GM18499 (cell line): ENCODE measurements around the gene SMIM14.
"Not testable (repeated sequence)": the region's sequence is repeated elsewhere in the genome, so short reads cannot be mapped to it uniquely, and the experiment has no call there.

Experiments
- ATAC-seq: cut with Tn5 transposase; IDR thresholded peaks from one replicate; pipeline ENCODE4 v1.9.1; 2021; ENCODE audit warnings: moderate number of reproducible peaks; ENCODE audit not compliant: insufficient read depth, unreplicated experiment

The SMIM14 gene

DNA sequence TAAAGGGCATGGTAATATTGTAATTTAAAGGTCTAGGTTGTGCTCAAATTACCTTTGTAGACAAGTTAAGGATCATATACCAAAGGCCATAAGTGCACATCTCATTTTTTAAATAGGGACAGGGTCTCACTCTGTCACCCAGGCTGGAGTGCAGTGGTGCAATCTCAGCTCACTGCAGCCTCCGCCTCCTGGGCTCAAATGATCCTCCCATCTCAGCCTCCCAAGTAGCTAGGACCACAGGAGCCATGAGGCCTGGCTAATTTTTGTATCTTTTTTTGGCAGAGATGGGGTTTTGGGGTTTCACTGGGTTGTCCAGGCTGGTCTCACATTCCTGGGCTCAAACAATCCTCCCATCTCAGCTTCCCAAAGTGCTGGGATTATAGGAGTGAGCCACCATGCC, 124.4 kb downstream of the SMIM14 start:
- ATAC-seq = not testable (repeated sequence)

GRCh38 chr4:39510348-39510929, 128.2 kb downstream of the SMIM14 start:
- ATAC-seq = no peak

GRCh38 chr4:39505581-39505980, 133.1 kb downstream of the SMIM14 start:
- no peak for ATAC-seq

DNA sequence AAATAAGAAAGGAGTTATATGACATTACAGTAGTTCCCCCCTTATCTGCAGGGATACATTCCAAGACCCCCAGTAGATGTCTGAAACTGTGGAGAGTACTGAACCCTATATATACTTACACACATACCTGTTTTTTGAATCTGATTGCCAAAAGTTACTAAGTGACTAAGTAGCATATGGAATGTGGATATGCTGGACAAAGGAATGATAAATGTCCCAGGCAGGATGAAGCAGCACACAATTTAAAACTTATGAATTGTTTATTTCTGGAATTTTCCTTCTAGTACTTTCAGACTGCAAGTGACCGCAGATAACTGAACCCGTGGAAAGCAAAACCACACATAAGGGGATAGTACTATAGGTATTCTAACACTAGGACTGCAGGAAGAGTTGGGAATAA, 134.1 kb downstream of the SMIM14 start:
- ATAC-seq = no peak

DNA sequence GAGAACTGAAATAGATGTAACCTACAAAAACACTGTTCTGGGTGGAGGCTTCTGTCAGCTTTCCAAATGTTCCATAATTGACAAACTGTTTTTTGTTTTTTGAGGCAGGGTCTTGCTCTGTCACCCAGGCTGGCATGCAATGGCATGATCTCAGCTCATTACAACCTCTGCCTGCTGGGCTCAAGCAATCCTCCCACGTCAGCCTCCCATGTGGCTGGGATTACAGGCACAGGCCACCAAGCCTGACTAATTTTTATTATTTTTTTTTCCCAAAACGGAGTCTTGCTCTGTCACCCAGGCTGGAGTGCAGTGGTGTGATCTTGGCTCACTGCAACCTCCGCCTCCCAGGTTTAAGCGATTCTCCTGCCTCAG, 136.0 kb downstream of the SMIM14 start:
- not testable (repeated sequence) for ATAC-seq

- no peak for ATAC-seq
Observed at GRCh38 chr4:39502019-39502663, 136.5 kb downstream of the SMIM14 start.

- no peak for ATAC-seq
Observed at GRCh38 chr4:39498727-39499020, 140.0 kb downstream of the SMIM14 start.

- ATAC-seq = no peak
Observed at GRCh38 chr4:39497909-39498726, 140.5 kb downstream of the SMIM14 start.
